HCT116 (cell line): Measurements from ENCODE around the gene OSBPL1A. TPM values are rescaled to one million over a fixed set of nuclear protein-coding genes. Genes with fewer than 3 reads are reported as not detected.

ENCODE experiments used
- ATAC-seq: fragments of 200-7000 bp; cut with Tn5 transposase; 2 replicates; pipeline ENCODE4 v1.9.1; 2020; ENCODE audit warnings: mild to moderate bottlenecking, moderate library complexity
- BruUV-seq: library from RNA; stranded (reverse); fragments of 400-500 nt; replicated peaks from 2 replicates; lab custom pipeline; 2021; lab: Mats Ljungman, UMichigan
- CTCF ChIA-PET: fragments of 300-600 bp; sonication (Branson Sonifier 250); formaldehyde crosslinking; loops from one replicate; lab custom pipeline; 2021; ENCODE audit warnings: antibody characterized with exemption; lab: Charles Lee
- POLR2A ChIA-PET: fragments of 300-600, 350-600 bp; sonication (Branson Sonifier 250); formaldehyde crosslinking; loops from one replicate; lab custom pipeline; 2021; ENCODE audit warnings: antibody characterized with exemption; lab: Charles Lee
- RAD21 ChIA-PET, 2 experiments: fragments of 300-600 bp; sonication (Branson Sonifier 250); formaldehyde crosslinking; loops; one replicate each; lab custom pipeline; 2023; ENCODE audit warnings: low total read pairs in 2 of 2; ENCODE audit not compliant: uncharacterized antibody in 2 of 2, unreplicated experiment in 2 of 2, low non-redundant PET in 1 of 2; lab: Charles Lee
- DNase-seq: peaks from one replicate; pipeline ENCODE4 v3.0.0-alpha.2; 2010; ENCODE audit warnings: low read depth, low spot score
- H2AFZ ChIP-seq: fragments of 200-600 bp; shearing (Covaris generic), sonication (generic); 2 replicates; pipeline ENCODE4 v1.6.1; 2017; ENCODE audit warnings: low read depth, mixed run types, mixed read lengths, antibody characterized with exemption, low read length; ENCODE audit not compliant: poor library complexity, severe bottlenecking
- H3K27ac ChIP-seq: 2 replicates; pipeline ENCODE4 v1.5.1; 2012; ENCODE audit warnings: low read depth, low read length
- H3K27me3 ChIP-seq: fragments of 200-600 bp; sonication (generic); 2 replicates; pipeline ENCODE4 v1.6.1; 2016; ENCODE audit warnings: mixed run types, low read length, mixed read lengths; ENCODE audit not compliant: insufficient read depth
- H3K36me3 ChIP-seq, 2 experiments: fragments of 200-500 bp in 1 of 2; fragments of 200-600 bp in 1 of 2; sonication (Bioruptor generic) in 1 of 2; sonication (generic) in 1 of 2; 2 replicates each; pipeline versions ENCODE4 v1.5.1 to v1.6.1; 2014 to 2016; ENCODE audit warnings: low read length in 2 of 2, inconsistent platforms in 1 of 2, mixed read lengths in 1 of 2, mixed run types in 1 of 2; ENCODE audit not compliant: insufficient read depth in 2 of 2, control insufficient read depth in 1 of 2
- H3K4me1 ChIP-seq, 2 experiments: fragments of 200-600 bp in 1 of 2; sonication (generic) in 1 of 2; 2 replicates each; pipeline versions ENCODE4 v1.5.1 to v1.6.1; 2012 to 2017; ENCODE audit warnings: low read length in 2 of 2, inconsistent platforms in 1 of 2, mild to moderate bottlenecking in 1 of 2, mixed read lengths in 1 of 2, mixed run types in 1 of 2, moderate library complexity in 1 of 2; ENCODE audit not compliant: insufficient read depth in 2 of 2, control insufficient read depth in 1 of 2
- H3K4me2 ChIP-seq: fragments of 200-600 bp; sonication (generic); 2 replicates; pipeline ENCODE4 v1.6.1; 2017; ENCODE audit warnings: mixed run types, low read length, mixed read lengths
- H3K4me3 ChIP-seq, 2 experiments: fragments of 200-600 bp in 1 of 2; sonication (generic) in 1 of 2; replicated peaks in 1 of 2; 2 replicates each; pipeline ENCODE4 v1.5.1; 2011 to 2016; ENCODE audit warnings: low read length in 2 of 2, control low read depth in 1 of 2, low read depth in 1 of 2, mild to moderate bottlenecking in 1 of 2, mixed read lengths in 1 of 2, mixed run types in 1 of 2
- H3K79me2 ChIP-seq: fragments of 200-600 bp; sonication (generic); 2 replicates; pipeline ENCODE4 v1.6.1; 2017; ENCODE audit warnings: mild to moderate bottlenecking, mixed run types, low read length, moderate library complexity, mixed read lengths; ENCODE audit not compliant: insufficient read depth
- H3K9ac ChIP-seq: fragments of 200-600 bp; sonication (generic); 2 replicates; pipeline ENCODE4 v1.6.1; 2016; ENCODE audit warnings: low read length, mixed read lengths
- H3K9me2 ChIP-seq: fragments of 200-600 bp; sonication (generic), shearing (Covaris generic); 2 replicates; pipeline ENCODE4 v1.6.1; 2017; ENCODE audit warnings: mixed run types, mild to moderate bottlenecking, moderate library complexity; ENCODE audit not compliant: insufficient read depth
- H3K9me3 ChIP-seq, 2 experiments: fragments of 200-500 bp in 1 of 2; fragments of 200-600 bp in 1 of 2; sonication (Bioruptor generic) in 1 of 2; sonication (generic) in 1 of 2; 2 replicates each; pipeline ENCODE4 v1.6.1; 2014 to 2017; ENCODE audit warnings: low read length in 2 of 2, mixed read lengths in 2 of 2, inconsistent platforms in 1 of 2, low read depth in 1 of 2, mild to moderate bottlenecking in 1 of 2, mixed run types in 1 of 2, moderate library complexity in 1 of 2; ENCODE audit not compliant: control insufficient read depth in 1 of 2, insufficient read depth in 1 of 2
- H4K20me1 ChIP-seq: fragments of 200-600 bp; sonication (generic), shearing (Covaris generic); 2 replicates; pipeline ENCODE4 v1.6.1; 2017; ENCODE audit warnings: mixed run types, mild to moderate bottlenecking, moderate library complexity; ENCODE audit not compliant: insufficient read depth
- CBX3 ChIP-seq: IDR thresholded peaks from 2 replicates; pipeline ENCODE4 v1.6.1; 2012; ENCODE audit warnings: low read depth
- ELF1 ChIP-seq: IDR thresholded peaks from 2 replicates; pipeline ENCODE4 v1.6.1; 2012; ENCODE audit warnings: low read depth, borderline replicate concordance
- EZH2phosphoT487 ChIP-seq: fragments of 200-600 bp; IDR thresholded peaks from 2 replicates; pipeline ENCODE4 v1.6.1; 2018; ENCODE audit warnings: antibody characterized with exemption, borderline replicate concordance
- MAX ChIP-seq: IDR thresholded peaks from 2 replicates; pipeline ENCODE4 v1.6.1; 2012
- POLR2AphosphoS5 ChIP-seq: IDR thresholded peaks from 2 replicates; pipeline ENCODE4 v1.6.1; 2011; ENCODE audit warnings: mild to moderate bottlenecking, low read depth, low read length, moderate library complexity
- RAD21 ChIP-seq: IDR thresholded peaks from 2 replicates; pipeline ENCODE4 v1.6.1; 2012; ENCODE audit warnings: low read depth, mild to moderate bottlenecking
- SIN3A ChIP-seq: IDR thresholded peaks from 2 replicates; pipeline ENCODE4 v1.6.1; 2012; ENCODE audit warnings: low read depth
- TCF7L2 ChIP-seq: IDR thresholded peaks from 2 replicates; pipeline ENCODE4 v1.7.0; 2011; ENCODE audit warnings: borderline replicate concordance, inconsistent platforms; ENCODE audit not compliant: insufficient read depth, insufficient read length; ENCODE audit errors: extremely low read depth
- YY1 ChIP-seq: IDR thresholded peaks from 2 replicates; pipeline ENCODE4 v1.6.1; 2011; ENCODE audit warnings: low read length, low read depth, moderate library complexity, mild to moderate bottlenecking; ENCODE audit not compliant: insufficient replicate concordance; ENCODE audit errors: extremely low read depth
- ZBTB33 ChIP-seq: IDR thresholded peaks from 2 replicates; pipeline ENCODE4 v1.6.1; 2011; ENCODE audit warnings: mild to moderate bottlenecking, low read length, moderate library complexity; ENCODE audit not compliant: insufficient replicate concordance; ENCODE audit errors: extremely low read depth
- ZNF274 ChIP-seq: fragments of 200-500 bp; sonication (Bioruptor generic); IDR thresholded peaks from 2 replicates; pipeline ENCODE4 v1.6.1; 2014; ENCODE audit warnings: mild to moderate bottlenecking, low read depth, low read length, inconsistent platforms
- intact Hi-C: fragments of 100-400 bp; cut with micrococcal nuclease; formaldehyde crosslinking; loops from 2 replicates; pipeline ENCODE4 v1.10.0; 2022
- total RNA-seq: library from RNA; stranded (reverse); gene quantifications from one replicate; pipeline ENCODE4 v1.2.1, GENCODE V29; 2021; ENCODE audit not compliant: unreplicated experiment

Gene OSBPL1A
- total RNA-seq, 1 experiment from 2014 or later = 18.9 TPM

GRCh38 chr18:24195296-24196053 is 202.1 kb downstream of the OSBPL1A start:
- CTCF ChIA-PET = no interaction called here
- Histone ChIP-seq H3K27me3 (no peaks in the 10 kb centered on the region), H3K79me2 (no peaks in the 10 kb centered on the region), H4K20me1 (no peaks in the 10 kb centered on the region; the same call in 1 of the 2 replicates), H3K9me3 (no peaks in the 10 kb centered on the region), H3K36me3 (no peaks in the 10 kb centered on the region), H3K27ac (no peak overlapping the region), H2AFZ (no peak overlapping the region), H3K4me3 (no peak overlapping the region), H3K9me2 (no peaks in the 10 kb centered on the region), H3K9ac (no peak overlapping the region), H3K4me1 (no peaks in the 10 kb centered on the region), H3K4me2 (no peak overlapping the region)
- ATAC-seq (no peak), DNase-seq (no peak)
- TF ChIP-seq SIN3A (no peak), POLR2AphosphoS5 (no peak), ZBTB33 (no peak)
- no TSS peak for BruUV-seq
- POLR2A ChIA-PET = no interaction called here
- RAD21 ChIA-PET = no interaction called here
- intact Hi-C loops = no loop called here

- BruUV-seq = no TSS peak
- intact Hi-C loops = no loop called here
- H3K27me3 ChIP-seq = no peaks in the 10 kb centered on the region
- no peak overlapping the region for H3K4me3 ChIP-seq
- H3K4me1 ChIP-seq = 0 out of 4 replicates have a peak, but pooled peaks cover 0 to 6% of the 10 kb centered on the region in 2 experiments
- H3K36me3 ChIP-seq = no peaks in the 10 kb centered on the region
- no peak overlapping the region for H3K4me2 ChIP-seq
- CTCF ChIA-PET = interaction anchor here (8.1 kb wide), 1 partner anchor 13 kb away, joined by 53 read pairs; no protein-coding TSS in a partner anchor
- no peaks in the 10 kb centered on the region for H3K79me2 ChIP-seq
- H2AFZ ChIP-seq = no peak overlapping the region
- H3K9me2 ChIP-seq = no peaks in the 10 kb centered on the region
- H3K9me3 ChIP-seq = no peaks in the 10 kb centered on the region
- H4K20me1 ChIP-seq = no peaks in the 10 kb centered on the region; the same call in 1 of the 2 replicates
- ATAC-seq (no peak), DNase-seq (no peak)
- POLR2A ChIA-PET = no interaction called here
- no peak overlapping the region for H3K9ac ChIP-seq
- H3K27ac ChIP-seq = no peak overlapping the region
- RAD21 ChIA-PET = no interaction called here
- TF ChIP-seq MAX (no peak), ZBTB33 (no peak), ELF1 (no peak), POLR2AphosphoS5 (no peak), EZH2phosphoT487 (no peak), RAD21 (no peak), CBX3 (no peak), ZNF274 (no peak), YY1 (no peak), TCF7L2 (no peak)
Observed at GRCh38 chr18:24190590-24190989, 207.0 kb downstream of the OSBPL1A start.
